Activated CD8-positive, alpha-beta memory T cell treated with anti-CD3 and anti-CD28 coated beads, Interleukin-2, amount 50 U/mL, for 1 hour (primary cell): ENCODE measurements around the gene ZBTB46.
A peak's percentile ranks its signal among the peaks of the same experiment; 100 is the strongest.
"Not testable (repeated sequence)": the region's sequence is repeated elsewhere in the genome, so short reads cannot be mapped to it uniquely, and the experiment has no call there.

Experiments used
- DNase-seq: peaks from one replicate; pipeline ENCODE4 v3.0.0-alpha.2; 2020; ENCODE audit errors: extremely low read depth

The ZBTB46 gene

GRCh38 chr20:63830841-63831588 lies at the start of gene ZBTB46:
Gene ZBTB46 (minus strand): TSS chr20:63831264. CDS start chr20:63790757, 40,507 bp downstream.
- no peak for DNase-seq

DNA sequence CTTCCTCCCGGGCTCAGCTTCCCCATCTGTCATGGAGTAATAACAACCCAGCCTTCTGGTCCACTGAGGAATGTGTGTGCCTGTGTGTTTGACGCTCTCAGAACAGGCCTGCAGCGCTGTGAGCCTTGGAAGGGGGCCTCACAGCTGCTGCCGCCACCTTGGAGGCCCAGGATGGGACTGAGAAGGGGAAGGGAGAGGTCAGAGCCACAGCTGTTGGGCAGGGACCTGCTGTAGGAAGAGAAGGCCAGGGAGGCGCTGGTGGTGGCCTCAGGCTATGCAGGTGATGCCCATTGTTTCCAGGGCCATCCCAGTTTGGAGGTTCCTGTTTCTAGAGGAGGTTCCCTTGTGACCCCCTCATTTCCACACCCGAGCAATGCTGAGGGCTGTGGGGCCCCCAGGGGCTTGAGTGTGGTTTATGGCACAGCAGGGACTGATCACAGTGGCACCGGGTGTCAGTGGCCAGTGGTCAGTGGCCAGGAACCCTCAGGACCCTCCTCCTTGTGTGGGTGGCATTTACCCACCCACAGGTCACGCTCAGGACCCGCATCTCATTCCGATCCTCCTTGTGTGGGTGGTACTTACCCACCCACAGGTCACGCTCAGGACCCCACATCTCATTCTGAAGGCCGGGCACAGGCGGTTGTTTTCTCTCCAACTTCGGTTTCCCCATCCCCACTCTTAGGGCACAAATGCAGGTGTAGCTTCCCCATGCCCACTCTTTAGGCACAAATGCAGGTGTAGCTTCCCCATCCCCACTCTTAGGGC lies 48.0 kb upstream of the ZBTB46 start:
- no peak for DNase-seq

GRCh38 chr20:63877755-63878470 lies 46.8 kb upstream of the ZBTB46 start:
- no peak for DNase-seq

- no peak for DNase-seq
These were observed 45.5 kb upstream of the ZBTB46 start for GRCh38 chr20:63876489-63877036.

DNA sequence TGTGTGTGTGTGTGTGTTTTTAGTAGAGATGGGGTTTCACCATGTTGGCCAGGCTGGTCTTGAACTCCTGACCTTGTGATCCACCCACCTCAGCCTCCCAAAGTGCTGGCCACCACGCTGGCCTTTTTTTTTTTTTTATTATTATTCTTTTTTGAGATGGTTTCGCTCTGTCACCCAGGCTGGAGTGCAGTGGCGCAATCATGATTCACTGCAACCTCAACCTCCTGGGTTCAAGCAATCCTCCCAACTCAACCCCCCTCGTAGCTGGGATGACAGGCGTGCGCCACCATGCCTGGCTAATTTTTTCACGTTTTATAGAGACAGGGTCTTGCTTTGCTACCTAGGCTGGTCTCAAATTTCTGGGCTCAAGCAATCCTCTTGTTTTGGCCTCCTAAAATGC lies 43.2 kb upstream of the ZBTB46 start:
- not testable (repeated sequence) for DNase-seq

DNA sequence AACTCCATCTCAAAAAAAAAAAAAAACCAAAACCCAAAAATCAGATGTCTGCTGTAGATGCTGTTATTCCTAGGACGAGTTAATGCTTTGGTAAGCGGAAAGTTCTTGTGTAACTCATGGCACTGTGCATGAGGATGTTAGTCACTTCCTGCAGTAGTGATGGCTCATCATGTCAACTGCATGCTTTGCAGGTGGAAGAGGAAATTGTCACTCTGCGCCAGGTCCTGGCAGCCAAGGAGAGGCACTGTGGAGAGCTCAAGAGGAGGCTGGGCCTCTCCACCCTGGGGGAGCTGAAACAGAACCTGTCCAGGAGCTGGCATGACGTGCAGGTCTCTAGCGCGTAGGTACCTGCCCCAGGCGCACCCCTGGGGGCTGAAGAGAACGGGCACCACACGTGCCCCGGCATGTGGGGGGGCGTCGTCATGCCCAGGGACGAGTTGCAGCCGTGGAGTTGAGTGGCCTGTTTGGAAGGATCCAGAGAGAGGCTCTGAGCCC lies 42.5 kb upstream of the ZBTB46 start:
- no peak for DNase-seq

DNA sequence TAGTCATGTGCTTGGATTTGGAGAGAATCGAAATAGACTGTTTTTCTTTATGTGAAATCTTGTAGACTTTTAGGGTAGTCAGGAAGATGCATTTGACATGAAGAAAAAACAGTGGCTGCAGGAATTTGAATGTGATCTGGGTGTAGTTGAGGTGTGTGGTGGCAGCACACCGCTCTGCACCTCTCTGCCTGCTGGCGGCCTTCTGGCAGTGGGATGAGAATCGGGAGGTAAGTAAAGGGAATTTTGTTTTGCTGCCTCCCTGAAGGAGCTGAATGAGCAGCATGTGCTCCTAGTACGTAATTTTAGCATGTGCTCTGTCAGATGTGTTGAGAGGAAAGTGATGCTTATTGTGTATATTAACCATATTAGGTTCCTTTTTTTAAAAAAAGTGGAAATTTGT lies 37.2 kb upstream of the ZBTB46 start:
- no peak for DNase-seq

GRCh38 chr20:63867042-63867441 lies 36.0 kb upstream of the ZBTB46 start:
- not testable (repeated sequence) for DNase-seq

DNA sequence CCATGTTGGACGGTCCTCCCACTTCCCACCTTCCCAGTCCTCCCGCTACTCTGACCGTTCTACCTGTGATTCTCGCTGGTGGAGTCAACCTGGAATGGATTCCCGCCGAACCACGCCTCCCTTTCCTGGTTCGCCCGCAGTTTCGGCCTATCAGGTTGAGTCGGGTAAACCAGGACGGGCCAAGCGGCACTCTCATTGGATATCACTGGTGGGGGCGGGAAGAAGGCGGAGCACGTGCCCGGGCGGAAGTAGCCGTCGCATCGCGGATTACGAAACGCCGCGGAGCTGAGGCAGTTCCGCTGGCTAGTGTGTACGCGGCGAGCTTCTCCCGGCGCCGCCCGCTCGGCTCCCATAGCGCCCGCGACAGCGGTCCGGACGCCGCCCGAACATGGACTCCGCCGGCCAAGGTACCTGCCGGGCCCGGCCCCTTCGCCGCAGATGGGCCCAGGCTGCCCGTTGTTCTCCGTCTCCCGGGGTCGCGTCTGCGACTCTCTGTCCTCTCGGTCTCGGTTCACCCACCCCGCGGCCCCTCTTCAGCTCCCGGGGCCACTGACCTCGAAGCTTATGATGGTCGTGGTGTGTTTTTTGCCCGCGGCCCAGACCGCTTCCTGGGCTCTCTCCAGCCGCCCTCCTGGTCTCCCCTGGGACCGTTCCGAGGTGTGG lies 34.0 kb upstream of the ZBTB46 start, which contains the start of gene TPD52L2:
TSS of gene TPD52L2 (plus strand) at position 293 of the 663 bp plus-strand sequence. CDS start at position 389, 96 bp downstream.
- DNase-seq, result peak; percentile 95

- no peak for DNase-seq
These were observed 33.5 kb upstream of the ZBTB46 start for GRCh38 chr20:63864545-63864977.

- DNase-seq, result peak; percentile 42
These were observed 32.9 kb upstream of the ZBTB46 start for GRCh38 chr20:63863798-63864544.

DNA sequence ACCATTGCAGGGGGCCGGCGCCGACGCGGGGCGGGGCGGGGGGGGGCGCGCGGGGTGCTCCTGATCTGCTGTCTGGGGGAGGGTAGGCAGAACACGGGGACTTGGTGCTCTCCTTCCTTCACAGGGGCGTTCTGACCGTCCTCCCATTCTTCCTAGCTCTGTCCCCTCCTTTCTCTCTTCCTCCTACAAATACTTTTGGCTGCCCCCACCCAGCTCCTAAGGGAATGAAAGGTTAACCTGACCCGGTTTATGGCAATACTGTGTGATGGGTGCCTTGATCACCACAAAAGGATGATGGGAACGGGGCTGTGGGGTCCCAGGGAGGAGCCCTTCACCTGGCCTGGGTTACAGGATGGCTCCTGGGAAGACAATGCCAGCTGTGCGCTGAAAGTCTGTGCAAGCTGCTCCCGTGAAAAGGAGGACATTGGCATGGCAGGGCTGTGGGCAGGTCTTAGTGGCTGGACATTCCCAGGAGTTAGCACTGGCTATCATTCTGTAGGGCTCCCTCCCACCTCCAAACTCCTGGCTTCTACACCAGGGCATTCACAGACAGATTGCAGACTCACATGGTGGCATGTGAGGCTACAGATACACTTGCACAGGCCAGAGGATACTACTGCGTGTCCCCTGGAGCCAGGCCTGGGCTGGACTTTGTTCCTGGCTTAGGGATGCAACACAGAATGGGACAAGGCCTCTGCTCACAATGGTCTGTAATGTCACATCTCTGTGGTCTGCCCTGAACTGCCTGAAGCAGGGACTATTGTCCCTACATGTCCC lies 32.1 kb upstream of the ZBTB46 start:
- no peak for DNase-seq

DNA sequence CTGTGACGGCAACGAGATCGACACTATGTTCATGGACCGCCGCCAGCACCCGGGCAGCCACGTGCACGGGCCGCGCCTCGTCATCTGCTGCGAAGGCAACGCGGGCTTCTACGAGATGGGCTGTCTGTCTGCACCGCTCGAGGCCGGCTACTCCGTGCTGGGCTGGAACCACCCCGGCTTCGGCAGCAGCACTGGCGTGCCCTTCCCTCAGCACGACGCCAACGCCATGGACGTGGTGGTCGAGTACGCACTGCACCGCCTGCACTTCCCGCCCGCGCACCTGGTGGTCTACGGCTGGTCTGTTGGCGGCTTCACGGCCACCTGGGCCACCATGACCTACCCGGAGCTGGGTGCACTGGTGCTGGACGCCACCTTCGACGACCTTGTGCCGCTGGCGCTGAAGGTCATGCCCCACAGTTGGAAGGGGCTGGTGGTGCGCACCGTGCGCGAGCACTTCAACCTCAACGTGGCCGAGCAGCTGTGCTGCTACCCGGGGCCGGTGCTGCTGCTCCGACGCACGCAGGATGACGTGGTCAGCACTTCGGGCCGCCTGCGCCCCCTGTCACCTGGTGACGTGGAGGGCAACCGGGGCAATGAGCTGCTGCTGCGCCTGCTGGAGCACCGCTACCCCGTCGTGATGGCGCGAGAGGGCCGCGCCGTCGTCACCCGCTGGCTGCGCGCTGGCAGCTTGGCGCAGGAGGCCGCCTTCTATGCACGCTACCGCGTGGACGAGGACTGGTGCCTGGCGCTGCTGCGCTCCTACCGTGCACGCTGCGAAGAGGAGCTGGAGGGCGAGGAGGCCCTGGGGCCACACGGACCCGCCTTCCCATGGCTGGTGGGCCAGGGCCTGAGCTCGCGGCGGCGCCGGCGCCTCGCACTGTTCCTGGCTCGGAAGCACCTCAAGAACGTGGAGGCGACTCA lies 31.2 kb upstream of the ZBTB46 start:
- DNase-seq, result no peak

- no peak for DNase-seq
These were observed 30.4 kb upstream of the ZBTB46 start, which contains the start of gene ABHD16B for GRCh38 chr20:63861365-63861934. Gene ABHD16B (plus strand): TSS chr20:63861498. CDS start chr20:63861541, 43 bp downstream.

DNA sequence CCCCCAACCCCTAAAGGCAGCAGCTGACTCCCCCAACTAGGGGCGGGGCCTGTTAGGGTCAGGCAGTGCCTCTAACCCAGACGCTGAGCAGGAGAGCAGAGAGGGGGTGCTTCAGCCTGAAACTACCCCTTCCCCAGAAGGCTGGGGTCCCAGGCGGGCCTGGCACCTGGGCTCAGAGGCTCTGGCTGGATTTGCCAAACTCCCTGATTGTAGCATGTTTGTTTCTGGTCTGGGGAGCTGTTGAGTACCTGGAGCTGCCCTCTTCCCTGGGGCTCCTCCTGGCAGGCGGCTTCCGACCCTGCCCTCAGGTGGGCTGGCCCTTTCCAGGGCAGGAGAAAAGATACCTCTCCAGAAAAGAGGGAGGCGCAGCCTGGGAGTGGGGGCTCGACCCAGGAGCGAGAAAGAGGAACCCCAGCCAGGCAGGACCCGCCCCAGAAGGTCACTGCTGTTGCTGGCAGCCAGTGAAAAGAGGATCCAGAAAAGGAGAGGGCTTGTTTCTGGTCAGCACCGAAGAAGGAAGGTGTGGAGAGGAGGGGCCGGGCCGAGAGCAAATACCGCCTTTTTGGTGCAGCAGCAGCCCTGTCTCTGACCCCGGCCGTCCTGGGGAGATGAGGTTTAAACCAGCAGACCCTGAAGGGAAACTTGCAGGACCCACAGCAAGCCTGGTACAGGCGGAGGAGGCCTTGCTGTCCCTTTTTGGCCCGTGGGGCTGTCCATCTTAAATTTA lies 29.4 kb upstream of the ZBTB46 start:
- no peak for DNase-seq

- no peak for DNase-seq
These were observed 28.2 kb upstream of the ZBTB46 start for GRCh38 chr20:63859166-63859699.
